ENCODE results near the gene TOP2A.

GRCh38 chr17:40343219-40344119, 74.2 kb downstream of the TOP2A start:
- TF ChIP-seq POLR2A (conservative IDR thresholded peaks at IDR 0.05) (no peak), EZH2 (IDR thresholded peaks at IDR 0.05; ENCODE audit: borderline replicate concordance, low read depth, low read length) (no peak), POLR2AphosphoS2 (IDR thresholded peaks at IDR 0.05; ENCODE audit: low read length) (no peak), SNRNP70 (optimal IDR thresholded peaks at IDR 0.05; ENCODE audit: low read depth, low read length) (no peak), CXXC5 (CRISPR knock-in tag; IDR thresholded peaks at IDR 0.05) (no peak), MXD1 (CRISPR knock-in tag; IDR thresholded peaks at IDR 0.05; ENCODE audit: borderline replicate concordance, poor library complexity, severe bottlenecking) (no peak), MAX (CRISPR knock-in tag; IDR thresholded peaks at IDR 0.05) (no peak), ZEB2 (IDR thresholded peaks at IDR 0.05) (no peak), CTCF (IDR thresholded peaks at IDR 0.05 in 2 of 3, conservative IDR thresholded peaks at IDR 0.05 in 1 of 3; ENCODE audit: insufficient read depth in 2 of 3, low read depth in 1 of 3, low read length in 3 of 3) (no peak), MLX (CRISPR knock-in tag; conservative IDR thresholded peaks at IDR 0.05) (no peak), RBM15 (IDR thresholded peaks at IDR 0.05; ENCODE audit: insufficient read depth, low read length) (no peak)
